Right lobe of liver (tissue), 4 donors: ENCODE measurements around the gene ZNF488.

ENCODE experiments used
- CTCF ChIP-seq, 4 donors: fragments of 200-600 bp in 3 of 4; fragments of 450-650 bp in 1 of 4; IDR thresholded peaks; one replicate each; pipeline versions ENCODE4 v1.5.1 to v1.8.0; 2016 to 2022; ENCODE audit warnings: antibody characterized with exemption in 4 of 4, mild to moderate bottlenecking in 2 of 4
- POLR2A ChIP-seq: fragments of 450-650 bp; IDR thresholded peaks from one replicate; pipeline ENCODE4 v1.6.1; 2017; ENCODE audit warnings: antibody characterized with exemption, mild to moderate bottlenecking
- donor health status: DM: no; HTN: no; CAD: no.
- donor health status: DM: no; HTN: no; CAD: no.
- donor health status: DM: no; HTN: yes; CAD: no.

GRCh38 chr10:47376522-47377220 lies 7.4 kb downstream of the ZNF488 start:
- TF ChIP-seq CTCF (IDR thresholded peaks at IDR 0.05) (no peak), POLR2A (no peak)
